Ovary (tissue), 3 donors: ENCODE results near the gene NCKIPSD.

Experiments
- CTCF ChIP-seq, 3 donors: fragments of 450-650 bp in 2 of 3; fragments of 200-600 bp in 1 of 3; IDR thresholded peaks; one replicate each; pipeline versions ENCODE4 v1.5.1 to v1.8.0; 2016 to 2022; ENCODE audit warnings: antibody characterized with exemption in 3 of 3, mild to moderate bottlenecking in 1 of 3
- EP300 ChIP-seq: sonication (generic); formaldehyde crosslinking; IDR thresholded peaks from one replicate; pipeline ENCODE4 v1.6.1; 2017; ENCODE audit warnings: antibody characterized with exemption
- POLR2A ChIP-seq: fragments of 450-650 bp; IDR thresholded peaks from one replicate; pipeline ENCODE4 v1.6.1; 2017; ENCODE audit warnings: antibody characterized with exemption, mild to moderate bottlenecking, moderate library complexity
- donor health status: DM: no; HTN: no; CAD: no.

- TF ChIP-seq CTCF (IDR thresholded peaks at IDR 0.05) = no peak
- TF ChIP-seq EP300 = no peak
- TF ChIP-seq POLR2A = no peak
Observed at GRCh38 chr3:48636149-48636655, 49.5 kb downstream of the NCKIPSD start.
